Measurements from ENCODE around the gene SPDL1. TPM values are rescaled to one million over a fixed set of nuclear protein-coding genes. Genes with fewer than 3 reads are reported as not detected.

The SPDL1 gene
- total and polyA plus RNA-seq, 2 of the 8 experiments (the other 6 are each of a cell fraction or from before 2014, with no cell fraction given) = 16.9 to 44.5 TPM

- no peak for TF ChIP-seq SUZ12 (IDR thresholded peaks at IDR 0.05; ENCODE audit: low read length)
- TF ChIP-seq ATF2 (IDR thresholded peaks at IDR 0.05; ENCODE audit: low read length) = no peak
- TF ChIP-seq EP300 (IDR thresholded peaks at IDR 0.05; ENCODE audit: borderline replicate concordance in 1 of 2, low read depth in 2 of 2, low read length in 2 of 2) = no peak
- peak; percentile 82 for TF ChIP-seq E2F6 (IDR thresholded peaks at IDR 0.05)
- TF ChIP-seq YY1 (IDR thresholded peaks at IDR 0.05; ENCODE audit: low read depth, low read length) = no peak
- TF ChIP-seq HDAC6 (IDR thresholded peaks at IDR 0.05; ENCODE audit: low read depth, low read length) = no peak
These were observed 53.5 kb downstream of the SPDL1 start, which contains the start of gene DOCK2 (continued) for GRCh38 chr5:169637085-169637548.
